ENCODE measurements around the gene BPGM. TPM values are rescaled to one million over a fixed set of nuclear protein-coding genes. Genes with fewer than 3 reads are reported as not detected.

The BPGM gene
- total RNA-seq, 1 experiment from 2014 or later: 10.0 TPM

DNA sequence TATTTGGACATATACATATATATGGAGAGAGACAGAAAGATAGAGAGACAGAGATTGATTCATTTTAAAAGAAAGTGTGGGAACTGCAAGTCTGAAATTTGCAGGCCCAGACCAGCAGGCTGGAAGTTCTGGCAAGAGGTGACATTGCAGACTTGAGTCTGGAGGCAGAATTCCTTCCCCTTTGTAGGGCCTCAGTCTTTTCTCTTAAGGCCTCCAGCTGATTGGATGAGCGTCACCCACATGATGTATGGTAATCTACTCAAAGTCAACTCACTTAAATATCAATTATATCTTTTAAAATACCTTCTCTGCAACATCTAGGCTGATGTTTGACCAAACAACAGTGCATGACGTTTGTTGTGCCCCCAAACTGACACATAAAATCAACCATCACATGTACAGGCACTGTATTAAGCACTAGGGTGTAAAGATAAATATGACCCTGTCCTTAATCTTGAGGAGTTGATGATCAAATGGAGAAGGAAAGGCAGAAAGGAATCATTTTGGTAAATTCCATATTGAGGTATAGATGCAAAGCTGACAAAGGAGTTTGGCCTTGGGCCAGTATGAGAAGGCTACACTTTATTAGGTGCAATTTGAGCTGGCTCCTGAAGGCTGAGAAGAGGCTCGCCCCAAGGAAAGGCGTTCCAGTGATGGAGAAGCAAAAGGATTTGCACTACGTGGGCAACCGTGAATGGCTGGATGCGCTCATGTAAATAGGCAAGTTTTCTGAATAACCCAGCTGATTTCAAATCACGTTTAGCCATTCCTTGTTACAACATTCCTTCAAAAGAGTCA lies 52.6 kb downstream of the BPGM start:
- CTCF ChIA-PET: interaction anchor here (1.1 to 1.6 kb wide), 3 partner anchors 9 to 66 kb away, joined by 3 to 5 read pairs (median 3); no protein-coding TSS in a partner anchor
- H3K27me3 ChIP-seq (ENCODE audit: insufficient read depth, low read length): no peaks in the 10 kb centered on the region; the same call in 1 of the 2 replicates
- DNase-seq (ENCODE audit: low read depth, low spot score) (no peak), ATAC-seq (no peak)
- no peaks in the 10 kb centered on the region for H3K79me2 ChIP-seq (ENCODE audit: insufficient read depth, low read length)
- no peaks in the 10 kb centered on the region for H3K36me3 ChIP-seq (ENCODE audit: control insufficient read depth in 1 of 2, insufficient read depth in 2 of 2, low read length in 2 of 2)
- H3K4me1 ChIP-seq (ENCODE audit: control insufficient read depth in 1 of 2, insufficient read depth in 2 of 2, low read length in 2 of 2): no peaks in the 10 kb centered on the region; a peak in 1 of 4 replicates
- H3K4me3 ChIP-seq (replicated peaks in 1 of 2; ENCODE audit: low read depth in 1 of 2, low read length in 2 of 2): no peak overlapping the region
- no peaks in the 10 kb centered on the region for H3K9me2 ChIP-seq (ENCODE audit: insufficient read depth)
- H3K9me3 ChIP-seq (ENCODE audit: control insufficient read depth in 1 of 2, insufficient read depth in 1 of 2, low read depth in 1 of 2, low read length in 2 of 2): no peaks in the 10 kb centered on the region
- no TSS peak for BruUV-seq (replicated peaks)
- RAD21 ChIA-PET (ENCODE audit: low non-redundant PET in 1 of 2, low total read pairs in 2 of 2, uncharacterized antibody in 2 of 2, unreplicated experiment in 2 of 2): interaction anchor here in 1 of 2 experiments (0.6 kb wide), 1 partner anchor 65 kb away, joined by 3 read pairs; no protein-coding TSS in a partner anchor
- TF ChIP-seq SRF (IDR thresholded peaks at IDR 0.05; ENCODE audit: low read depth) (no peak), ATF3 (IDR thresholded peaks at IDR 0.05) (no peak), POLR2AphosphoS5 (IDR thresholded peaks at IDR 0.05; ENCODE audit: low read depth, low read length) (no peak), ZNF274 (IDR thresholded peaks at IDR 0.05; ENCODE audit: low read depth, low read length) (no peak), ZFX (IDR thresholded peaks at IDR 0.05) (no peak), ZBTB33 (IDR thresholded peaks at IDR 0.05; ENCODE audit: extremely low read depth, insufficient replicate concordance, low read length) (no peak), EGR1 (IDR thresholded peaks at IDR 0.05; ENCODE audit: low read depth) (no peak), ELF1 (IDR thresholded peaks at IDR 0.05; ENCODE audit: borderline replicate concordance, low read depth) (no peak)
- H3K9ac ChIP-seq (ENCODE audit: low read length): no peak overlapping the region
- POLR2A ChIA-PET: no interaction called here
- H2AFZ ChIP-seq (ENCODE audit: low read depth, low read length, poor library complexity, severe bottlenecking): no peak overlapping the region
- no peak overlapping the region for H3K4me2 ChIP-seq (ENCODE audit: low read length)
- no peaks in the 10 kb centered on the region for H4K20me1 ChIP-seq (ENCODE audit: insufficient read depth)
- intact Hi-C loops (cut with micrococcal nuclease): loop anchor here (10.0 kb wide), 2 partner anchors 466 to 636 kb away; no protein-coding TSS in a partner anchor
- H3K27ac ChIP-seq (ENCODE audit: low read depth, low read length): no peak overlapping the region

Measured in HCT116 (cell line).